HG03571 (cell line): Measurements from ENCODE around the gene TAOK1.

Source experiments
- ATAC-seq: cut with Tn5 transposase; IDR thresholded peaks from one replicate; pipeline ENCODE4 v1.9.1; 2021; ENCODE audit not compliant: unreplicated experiment

Gene TAOK1

DNA sequence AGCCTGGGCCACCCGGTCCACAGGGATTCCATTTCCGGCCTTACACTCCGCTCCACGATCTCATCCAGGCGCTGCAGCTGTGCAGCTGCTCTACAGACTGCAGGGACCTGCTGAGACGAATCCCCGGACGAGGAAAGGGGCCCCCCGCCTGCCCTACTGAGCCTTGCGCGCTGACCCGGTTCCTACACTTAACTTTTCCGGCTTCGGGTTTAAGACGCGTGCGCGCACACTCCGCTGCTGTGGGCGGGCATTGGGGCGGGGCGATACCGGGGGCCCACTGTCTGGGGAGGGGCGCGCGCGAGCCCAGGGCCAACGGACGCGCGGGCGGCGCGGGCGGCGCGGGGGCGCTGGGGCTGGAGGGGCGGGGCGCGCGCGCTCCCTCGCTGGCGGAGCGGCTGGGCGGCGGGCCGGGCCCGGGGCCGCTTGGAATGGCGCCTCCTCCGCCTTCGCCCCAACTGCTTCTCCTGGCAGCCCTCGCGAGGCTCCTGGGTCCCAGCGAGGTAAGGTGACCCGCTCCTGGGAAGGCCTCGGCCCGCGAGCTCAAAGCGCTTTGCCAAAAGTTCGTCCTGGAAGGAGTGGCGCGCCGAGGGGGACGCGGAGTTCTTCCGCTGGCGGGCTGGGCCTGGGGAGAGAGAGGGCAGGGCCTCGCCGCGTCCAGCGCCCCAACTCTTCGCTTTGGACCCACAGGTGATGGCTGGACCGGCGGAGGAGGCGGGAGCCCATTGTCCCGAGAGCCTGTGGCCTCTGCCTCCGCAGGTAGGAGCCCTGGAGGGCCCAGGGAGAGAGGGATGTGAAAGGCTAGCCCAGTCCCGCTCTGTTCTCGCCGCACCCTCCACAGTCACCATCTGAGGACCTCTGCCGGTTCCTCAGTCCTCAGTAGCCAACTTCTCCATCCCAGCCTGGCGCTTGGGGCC lies 178.4 kb downstream of the TAOK1 start, which contains the start of gene TP53I13:
TSS of gene TP53I13 (plus strand) at position 371 of the 914 bp plus-strand sequence. CDS start at position 429, 58 bp downstream.
- ATAC-seq = peak; percentile 25

DNA sequence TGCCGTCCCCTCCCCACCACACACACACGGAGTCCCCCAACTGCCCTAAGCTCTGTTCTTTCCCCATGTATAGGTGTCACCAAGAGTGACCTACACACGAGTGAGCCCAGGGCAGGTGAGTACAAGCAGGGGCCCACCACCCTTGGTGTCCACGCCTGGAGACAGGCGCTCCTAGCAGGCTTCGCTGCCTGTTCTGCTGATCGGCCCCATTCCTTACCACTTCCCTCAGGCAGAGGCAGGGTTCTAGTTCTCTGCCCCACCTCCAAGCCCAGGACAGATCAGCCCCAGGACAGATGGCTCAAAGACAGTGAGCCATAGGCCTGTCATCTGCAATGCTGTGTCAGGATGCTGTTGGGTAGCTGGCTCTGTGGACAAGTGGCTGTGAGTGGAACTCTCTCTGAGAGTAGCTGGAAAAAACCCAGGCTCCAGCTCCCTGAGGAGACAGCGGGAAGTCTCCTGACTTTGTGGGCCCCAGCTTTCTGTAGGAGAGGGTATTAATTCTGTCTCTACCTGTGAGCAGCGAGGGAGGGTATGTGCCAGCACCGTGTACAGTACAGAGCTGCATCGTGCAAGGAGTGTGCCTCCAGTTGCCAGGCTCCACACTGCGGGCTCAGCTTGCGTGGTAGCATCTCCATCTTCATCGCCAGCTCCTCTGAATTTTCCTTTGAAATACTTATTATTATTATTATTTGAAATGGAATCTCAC lies 179.2 kb downstream of the TAOK1 start:
- ATAC-seq = no peak

DNA sequence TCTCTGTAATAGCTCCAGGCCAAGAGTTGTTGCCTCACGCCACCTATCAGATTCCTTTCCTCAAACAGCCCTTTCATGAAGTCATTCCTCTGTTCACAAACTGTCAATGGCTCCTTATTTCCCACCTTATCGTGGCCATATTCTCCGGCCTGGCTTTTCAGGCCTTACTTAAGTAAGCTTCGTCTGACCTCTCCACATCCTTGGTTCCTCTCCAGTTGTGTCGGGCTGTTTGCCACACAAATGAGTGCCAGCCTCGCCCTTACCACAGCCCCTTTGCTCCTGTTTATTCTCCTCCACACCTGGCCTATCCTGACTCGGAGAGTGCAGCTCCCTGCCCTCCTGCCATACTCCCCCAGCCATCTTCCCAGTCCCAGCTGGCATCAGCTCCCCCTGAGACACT lies 180.4 kb downstream of the TAOK1 start:
- no peak for ATAC-seq

GRCh38 chr17:29571486-29571882 lies 181.3 kb downstream of the TAOK1 start:
- ATAC-seq = no peak

DNA sequence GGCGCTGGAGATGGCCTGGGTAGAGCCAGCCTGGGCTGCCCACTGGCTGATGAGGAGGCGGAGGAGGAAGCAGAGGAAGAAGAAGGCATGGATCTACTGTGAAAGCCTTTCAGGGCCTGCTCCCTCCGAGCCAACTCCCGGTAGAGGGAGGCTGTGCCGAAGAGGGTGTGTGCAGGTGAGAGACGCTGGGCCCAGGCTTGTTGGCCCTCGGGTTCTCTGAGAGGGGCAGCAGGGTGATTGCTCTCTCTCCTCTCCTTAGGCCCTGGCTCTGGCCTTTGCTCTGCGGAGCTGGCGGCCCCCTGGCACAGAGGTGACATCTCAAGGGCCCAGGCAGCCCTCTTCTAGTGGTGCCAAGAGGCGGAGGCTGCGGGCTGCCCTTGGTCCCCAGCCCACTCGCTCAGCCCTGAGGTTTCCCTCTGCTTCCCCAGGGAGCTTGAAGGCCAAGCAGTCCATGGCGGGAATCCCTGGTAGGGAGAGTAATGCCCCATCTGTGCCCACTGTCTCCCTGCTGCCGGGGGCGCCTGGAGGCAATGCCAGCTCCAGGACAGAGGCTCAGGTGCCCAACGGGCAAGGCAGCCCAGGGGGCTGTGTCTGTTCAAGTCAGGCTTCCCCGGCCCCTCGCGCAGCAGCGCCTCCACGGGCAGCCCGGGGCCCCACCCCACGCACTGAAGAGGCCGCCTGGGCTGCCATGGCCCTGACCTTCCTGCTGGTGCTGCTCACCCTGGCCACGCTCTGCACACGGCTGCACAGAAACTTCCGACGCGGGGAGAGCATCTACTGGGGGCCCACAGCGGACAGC lies 181.9 kb downstream of the TAOK1 start:
- ATAC-seq = no peak

GRCh38 chr17:29572691-29573557 lies 182.8 kb downstream of the TAOK1 start:
- peak; percentile 38 for ATAC-seq

- ATAC-seq = no peak
These were observed 183.4 kb downstream of the TAOK1 start for GRCh38 chr17:29573558-29573869.

- no peak for ATAC-seq
These were observed 183.9 kb downstream of the TAOK1 start for GRCh38 chr17:29573871-29574731.

DNA sequence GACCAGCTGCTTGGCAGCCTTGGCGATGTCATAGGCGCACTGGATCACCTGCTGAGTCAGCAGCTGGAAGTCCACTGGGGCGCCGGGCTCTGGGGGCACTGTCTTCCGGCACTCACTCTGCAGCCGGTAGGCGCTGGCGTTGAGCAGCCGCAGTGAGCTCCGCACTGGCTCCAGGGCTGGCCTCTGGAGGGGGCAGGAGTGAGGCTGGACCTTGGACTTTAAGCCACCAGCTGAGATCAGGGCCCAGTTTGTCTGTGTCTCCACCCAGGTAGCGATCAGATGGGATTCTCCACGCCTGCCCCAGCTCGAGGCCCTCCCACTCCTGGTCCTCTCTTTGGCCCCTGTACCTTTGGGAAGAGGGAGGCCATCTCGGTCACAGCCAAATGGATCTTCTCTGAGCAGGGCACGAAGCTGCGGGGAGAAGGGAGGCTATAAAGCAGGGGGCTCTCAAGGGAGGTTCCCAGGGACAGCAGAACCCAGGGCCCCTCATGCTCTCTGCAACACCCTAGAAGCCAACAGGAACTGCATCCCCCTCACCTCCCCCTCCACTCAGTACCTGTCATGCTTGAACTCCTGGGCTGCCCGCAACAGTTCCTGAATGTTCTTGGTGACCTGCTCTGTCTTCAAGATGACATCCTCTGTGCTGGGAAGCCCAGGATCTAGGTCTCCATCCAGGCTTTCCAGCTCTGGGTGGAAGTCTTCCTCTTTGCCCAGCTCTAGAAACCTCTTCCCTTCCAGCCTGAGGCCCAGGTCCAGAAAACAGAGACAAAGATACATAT lies 184.8 kb downstream of the TAOK1 start:
- ATAC-seq = no peak

DNA sequence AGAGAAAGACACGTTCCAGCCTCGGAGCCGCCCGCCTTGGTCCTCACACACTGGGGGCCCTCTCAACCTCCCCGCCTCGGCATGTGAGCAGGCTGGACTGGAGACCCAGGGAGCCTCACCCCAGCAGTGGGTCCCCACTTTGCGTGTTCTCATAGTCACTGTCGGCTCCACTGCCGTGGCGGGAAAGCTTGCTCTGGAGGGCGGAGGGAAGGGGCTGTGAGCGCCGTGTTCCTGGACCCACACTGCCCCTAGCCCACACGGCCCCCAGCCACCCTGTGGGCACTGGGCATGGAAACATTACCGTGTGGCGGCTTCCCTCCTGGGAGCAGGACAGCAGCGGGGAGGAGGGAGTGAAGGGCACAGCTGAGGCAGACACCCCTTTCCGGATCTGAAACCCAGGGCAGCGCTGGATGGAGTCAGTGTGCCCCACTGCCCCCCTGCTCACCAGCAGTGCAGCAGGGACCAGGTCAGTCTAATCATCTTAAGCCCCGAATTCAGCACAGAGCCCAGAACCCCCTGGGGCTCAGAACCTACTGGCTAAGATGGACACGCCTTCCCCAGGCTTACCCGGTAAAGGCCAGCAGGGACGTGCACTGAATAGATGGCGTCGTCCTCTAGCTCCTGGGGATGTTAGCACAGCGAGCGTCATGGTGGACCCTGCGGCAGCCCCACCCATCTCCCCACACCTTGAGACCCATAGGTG lies 185.5 kb downstream of the TAOK1 start:
- ATAC-seq = no peak

- ATAC-seq = no peak
These were observed 186.2 kb downstream of the TAOK1 start for GRCh38 chr17:29576214-29577000.

DNA sequence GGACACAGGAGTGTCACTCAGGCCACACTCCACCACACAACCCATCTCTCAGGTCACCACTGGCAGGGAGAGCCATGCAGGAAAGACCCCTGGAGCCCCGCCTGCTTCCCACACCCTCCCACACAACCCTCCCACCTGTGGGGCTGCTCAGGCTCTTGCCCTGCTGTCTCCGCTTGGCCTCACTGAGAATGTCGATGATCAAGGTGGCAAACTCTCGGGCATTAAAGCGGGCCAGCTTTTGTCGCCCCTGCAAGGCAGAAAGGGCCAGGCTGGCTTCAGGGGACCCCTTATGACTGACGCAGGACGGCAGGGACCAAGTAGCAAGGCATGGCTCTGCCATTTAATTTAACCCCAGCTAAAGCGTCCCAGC lies 186.8 kb downstream of the TAOK1 start:
- ATAC-seq = no peak

- no peak for ATAC-seq
These were observed 187.4 kb downstream of the TAOK1 start for GRCh38 chr17:29577385-29578211.

DNA sequence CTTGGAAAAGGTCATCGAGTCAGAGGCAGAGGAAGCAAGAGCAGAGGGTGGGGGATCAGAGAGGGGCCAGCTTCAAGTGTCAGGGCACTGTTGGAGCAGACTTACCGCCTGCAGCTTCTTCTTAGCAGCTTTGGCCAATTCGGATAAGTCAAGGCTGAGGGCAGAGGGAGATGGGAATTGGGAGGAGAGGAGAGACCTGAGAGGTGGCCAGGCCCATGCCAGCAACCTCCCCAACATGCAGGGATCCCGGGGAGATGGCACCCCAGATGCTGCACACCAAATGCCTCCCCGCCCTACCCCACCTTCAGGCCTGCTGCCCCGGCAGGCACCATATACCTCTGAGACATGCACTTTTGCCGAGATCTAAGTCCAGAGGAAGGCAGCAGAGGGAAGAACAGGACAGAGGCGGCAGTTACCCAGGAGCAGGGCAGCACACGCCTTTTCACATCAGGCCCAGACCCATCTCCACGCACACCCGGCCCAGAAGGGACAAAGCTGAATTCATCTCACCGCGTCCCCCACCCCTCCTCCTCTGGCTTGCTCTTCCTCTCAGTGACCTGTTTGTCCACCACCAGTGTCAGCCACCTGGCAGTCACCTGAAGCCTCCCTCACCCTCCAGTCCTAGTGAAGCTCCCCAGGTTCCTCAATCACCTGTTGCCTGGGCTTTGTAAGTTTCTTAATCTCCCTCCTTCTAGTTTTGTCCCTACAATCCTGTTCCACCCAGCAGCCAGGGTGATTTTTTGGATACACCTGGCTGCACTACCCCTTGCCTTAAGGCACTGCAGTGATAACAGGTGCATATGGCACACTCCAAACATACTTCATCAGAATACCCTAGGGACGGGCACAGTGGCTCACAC lies 188.7 kb downstream of the TAOK1 start:
- ATAC-seq = no peak

DNA sequence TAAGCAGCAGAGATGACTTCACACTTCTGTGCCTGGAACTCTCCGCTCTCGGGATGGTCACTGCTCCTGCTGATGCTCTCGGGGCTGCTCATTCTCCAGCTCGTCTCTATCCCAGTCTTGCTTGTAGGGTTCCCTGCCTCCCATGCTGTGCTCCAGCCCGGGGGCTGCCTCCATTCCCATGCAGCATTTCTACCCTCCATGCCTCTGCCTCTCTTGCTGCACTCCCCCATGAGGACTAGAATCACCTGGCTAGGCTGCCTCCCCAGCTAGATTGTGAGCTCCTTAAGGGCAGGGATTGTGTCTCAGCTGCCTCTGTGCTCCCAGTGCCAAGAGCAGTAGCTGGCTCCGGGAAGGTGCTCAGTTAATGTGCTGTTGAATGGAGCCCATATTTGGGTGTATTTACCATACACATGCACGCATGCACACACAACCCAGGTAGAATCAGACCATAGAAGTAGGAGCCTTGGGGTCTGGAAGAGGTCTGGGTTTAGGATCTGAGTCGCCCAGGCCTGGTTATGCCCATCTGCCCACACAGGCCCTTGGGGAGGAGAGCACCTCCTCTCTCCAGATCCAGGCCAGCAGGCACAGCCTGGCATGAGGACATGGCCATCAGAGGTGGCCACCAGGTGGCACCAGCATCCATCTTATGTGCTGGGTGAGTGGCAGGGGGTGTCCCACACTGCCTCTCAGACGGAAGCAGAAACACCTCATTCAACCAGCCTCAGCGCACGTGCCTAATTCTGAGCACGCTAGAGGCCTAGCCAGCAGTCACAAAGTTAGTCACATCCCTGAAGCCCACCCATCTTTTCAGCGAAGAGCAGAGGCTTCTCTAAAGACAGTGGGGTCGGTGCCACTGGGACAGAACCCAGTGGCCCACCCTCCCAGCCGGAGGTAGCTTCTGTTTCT lies 190.0 kb downstream of the TAOK1 start:
- ATAC-seq = peak; percentile 45
